GM18867 (cell line): ENCODE data around the gene CARD14.

ENCODE experiments used
- ATAC-seq: cut with Tn5 transposase; IDR thresholded peaks from one replicate; pipeline ENCODE4 v1.9.1; 2021; ENCODE audit warnings: mild to moderate bottlenecking, moderate library complexity; ENCODE audit not compliant: unreplicated experiment

The CARD14 gene

GRCh38 chr17:80208050-80208449, 38.2 kb downstream of the CARD14 start:
- ATAC-seq, result no peak

- ATAC-seq, result no peak
These were observed 39.9 kb downstream of the CARD14 start for GRCh38 chr17:80209765-80210164.

GRCh38 chr17:80210348-80211108, 40.7 kb downstream of the CARD14 start:
- no peak for ATAC-seq

- ATAC-seq, result no peak
These were observed 42.3 kb downstream of the CARD14 start for GRCh38 chr17:80212109-80212508.

- ATAC-seq, result no peak
These were observed 42.7 kb downstream of the CARD14 start for GRCh38 chr17:80212511-80212910.

- no peak for ATAC-seq
These were observed 43.3 kb downstream of the CARD14 start for GRCh38 chr17:80212962-80213642.

- ATAC-seq, result no peak
These were observed 43.8 kb downstream of the CARD14 start for GRCh38 chr17:80213643-80213975.

GRCh38 chr17:80214012-80214877, 44.4 kb downstream of the CARD14 start:
- ATAC-seq, result no peak

- no peak for ATAC-seq
These were observed 45.0 kb downstream of the CARD14 start for GRCh38 chr17:80214878-80215210.

GRCh38 chr17:80216473-80217456, 46.9 kb downstream of the CARD14 start:
- no peak for ATAC-seq

- no peak for ATAC-seq
These were observed 48.0 kb downstream of the CARD14 start for GRCh38 chr17:80217703-80218362.

- ATAC-seq, result no peak
These were observed 48.6 kb downstream of the CARD14 start for GRCh38 chr17:80218391-80218790.

GRCh38 chr17:80219013-80219762, 49.4 kb downstream of the CARD14 start:
- ATAC-seq, result peak; percentile 56

GRCh38 chr17:80219763-80220053, 49.9 kb downstream of the CARD14 start:
- no peak for ATAC-seq

- peak; percentile 42 for ATAC-seq
These were observed 50.4 kb downstream of the CARD14 start, which contains the start of the genes SGSH and SLC26A11 for GRCh38 chr17:80220054-80220735. TSS of gene SGSH (minus strand) at chr17:80220333. CDS start at chr17:80220313, 20 bp downstream. TSS of gene SLC26A11 (plus strand) at chr17:80220427. CDS start at chr17:80221561, 1,134 bp downstream.

- no peak for ATAC-seq
These were observed 50.9 kb downstream of the CARD14 start for GRCh38 chr17:80220736-80221215.

- ATAC-seq, result no peak
These were observed 51.7 kb downstream of the CARD14 start for GRCh38 chr17:80221351-80222105.
